Tibial artery (tissue), 4 donors: ENCODE results near the gene MOGAT3.

Experiments
- DNase-seq, 2 donors: peaks; one replicate each; pipeline ENCODE4 v3.0.0-alpha.2; 2019
- H3K27ac ChIP-seq, 2 donors: fragments of 200-600 bp; sonication (generic) in 1 of 2; 1 replicate in 1 of 2; 2 replicates in 1 of 2; pipeline ENCODE4 v1.5.1; 2018 to 2019; ENCODE audit warnings: mild to moderate bottlenecking in 1 of 2
- H3K27me3 ChIP-seq, 2 donors: fragments of 200-600 bp; sonication (generic) in 1 of 2; one replicate each; pipeline versions ENCODE4 v1.5.1 to v1.6.0; 2016 to 2019
- H3K36me3 ChIP-seq, 3 donors: fragments of 200-600 bp; sonication (generic) in 2 of 3; one replicate each; pipeline ENCODE4 v1.5.1; 2016 to 2019; ENCODE audit warnings: mild to moderate bottlenecking in 2 of 3
- H3K4me1 ChIP-seq, 4 donors: fragments of 200-600 bp; sonication (generic) in 2 of 4; 1 replicate in 3 of 4; 2 replicates in 1 of 4; pipeline ENCODE4 v1.5.1; 2016 to 2019
- H3K4me3 ChIP-seq, 2 donors: fragments of 200-600 bp; sonication (generic) in 1 of 2; 1 replicate in 1 of 2; 2 replicates in 1 of 2; pipeline ENCODE4 v1.5.1; 2018 to 2019; ENCODE audit warnings: mild to moderate bottlenecking in 2 of 2
- H3K9me3 ChIP-seq, 3 donors: fragments of 200-600 bp; sonication (generic) in 1 of 3; one replicate each; pipeline ENCODE4 v1.5.1; 2016 to 2019
- CTCF ChIP-seq, 2 experiments: fragments of 200-600 bp in 1 of 2; fragments of 450-650 bp in 1 of 2; IDR thresholded peaks; one replicate each; pipeline ENCODE4 v1.5.1; 2017 to 2019; ENCODE audit warnings: antibody characterized with exemption in 2 of 2, mild to moderate bottlenecking in 1 of 2, moderate library complexity in 1 of 2
- intact Hi-C: fragments of 100-400 bp; cut with DNase I; formaldehyde crosslinking; loops from one replicate; pipeline ENCODE4 v1.15.0; 2023; ENCODE audit warnings: low total_unique reads

Gene MOGAT3

DNA sequence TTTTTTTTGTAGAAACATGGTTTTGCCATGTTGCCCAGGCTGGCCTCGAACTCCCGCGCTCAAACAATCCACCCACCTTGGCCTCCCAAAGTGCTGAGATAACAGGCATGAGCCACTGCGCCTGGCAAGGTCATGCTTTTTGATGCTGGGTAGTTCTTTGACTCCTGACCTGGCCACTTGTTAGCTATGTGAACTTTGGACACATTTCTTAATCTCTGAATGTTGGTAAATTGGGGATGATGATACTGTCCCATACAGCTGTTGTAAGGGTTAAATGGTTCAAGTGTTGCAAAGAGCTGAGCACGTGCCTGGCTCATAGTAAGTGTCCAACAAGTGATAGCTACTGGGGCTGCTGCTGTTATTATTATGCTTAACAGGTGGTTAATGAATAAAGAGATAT, 19.5 kb upstream of the MOGAT3 start:
- Histone ChIP-seq H3K27ac (no peak overlapping the region), H3K9me3 (no peaks in the 10 kb centered on the region), H3K36me3 (peaks cover 19 to 47% (median 31%) of the 10 kb centered on the region in 3 donors), H3K27me3 (no peaks in the 10 kb centered on the region), H3K4me3 (no peak overlapping the region), H3K4me1 (peaks cover 0 to 41% (median 26%) of the 10 kb centered on the region in 4 donors)
- intact Hi-C loops = no loop called here
- TF ChIP-seq CTCF (IDR thresholded peaks at IDR 0.05) = no peak
- no peak for DNase-seq

DNA sequence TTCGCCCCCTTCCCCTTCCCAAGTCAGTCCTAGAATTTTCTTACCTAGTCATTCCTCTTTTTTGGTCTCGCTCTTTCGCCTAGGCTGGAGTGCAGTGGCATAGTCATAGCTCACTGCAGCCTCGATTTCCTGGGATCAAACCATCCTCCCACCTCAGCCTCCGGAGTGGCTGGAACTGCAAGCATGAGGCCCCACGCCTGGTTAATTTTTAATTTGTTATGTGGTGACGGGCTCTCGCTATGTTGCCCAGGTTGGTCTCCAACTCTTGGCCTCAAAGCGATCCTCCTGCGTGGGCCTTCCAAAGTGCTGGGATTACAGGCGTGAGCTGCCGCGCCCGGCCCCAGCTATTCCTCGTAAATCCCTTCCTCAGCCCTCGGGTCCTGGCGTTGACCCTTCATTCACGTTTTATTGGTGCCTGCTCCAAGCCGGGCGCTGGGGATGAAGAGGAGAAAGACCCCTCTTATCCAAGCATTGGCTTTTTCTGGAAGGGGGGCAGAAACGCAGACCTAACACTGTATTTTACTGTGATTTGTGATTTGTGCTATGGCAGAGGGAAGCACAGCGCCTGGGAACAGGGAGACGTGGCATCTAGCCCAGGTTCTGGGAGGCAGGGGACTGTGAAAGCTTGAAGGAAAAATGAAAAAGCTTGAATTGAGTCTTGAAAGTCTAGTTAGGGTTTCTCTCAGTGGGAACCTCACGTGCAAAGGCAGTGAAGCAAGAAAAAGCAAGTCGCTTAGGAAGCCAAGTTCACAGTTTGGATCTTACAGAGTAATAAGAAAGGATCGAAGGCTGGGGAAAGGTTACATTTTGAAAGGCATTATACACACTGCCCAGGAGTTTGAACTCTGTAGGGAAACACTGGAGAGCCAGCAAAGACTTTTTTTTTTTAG, 17.6 kb upstream of the MOGAT3 start:
- Histone ChIP-seq H3K27me3 (no peaks in the 10 kb centered on the region), H3K4me1 (peaks cover 0 to 41% (median 26%) of the 10 kb centered on the region in 4 donors), H3K4me3 (peak overlapping the region; percentile 65 to 94), H3K27ac (peak overlapping the region; percentile 81 to 82), H3K9me3 (no peaks in the 10 kb centered on the region), H3K36me3 (peaks cover 1 to 45% (median 24%) of the 10 kb centered on the region in 3 donors)
- intact Hi-C loops = loop anchor here (2.0 kb wide), 1 partner anchor 34 kb away; no protein-coding TSS in a partner anchor
- TF ChIP-seq CTCF (IDR thresholded peaks at IDR 0.05) = no peak
- DNase-seq = no peak

GRCh38 chr7:101217388-101218235, 16.8 kb upstream of the MOGAT3 start, which contains the start of the genes PLOD3 and ZNHIT1:
TSS of gene PLOD3 (minus strand) at chr7:101217581. CDS start at chr7:101217274, 307 bp downstream.
TSS of gene ZNHIT1 (plus strand) at chr7:101218165. CDS start at chr7:101218196, 31 bp downstream.
- H3K27me3 ChIP-seq = no peaks in the 10 kb centered on the region
- no peak for TF ChIP-seq CTCF (IDR thresholded peaks at IDR 0.05)
- DNase-seq = peak; percentile 97 to 98
- H3K36me3 ChIP-seq = peaks cover 0 to 45% (median 20%) of the 10 kb centered on the region in 3 donors
- peaks cover 0 to 41% (median 26%) of the 10 kb centered on the region in 4 donors for H3K4me1 ChIP-seq
- intact Hi-C loops = loop anchor here (2.0 kb wide), 1 partner anchor 35 kb away; no protein-coding TSS in a partner anchor
- peak within 1 kb of the TSS; percentile 65 to 94 for H3K4me3 ChIP-seq
- H3K9me3 ChIP-seq = no peaks in the 10 kb centered on the region
- peak within 1 kb of the TSS; percentile 81 to 82 for H3K27ac ChIP-seq

- Histone ChIP-seq H3K36me3 (peaks cover 6 to 47% (median 23%) of the 10 kb centered on the region in 3 donors), H3K27ac (peak overlapping the region; percentile 81 to 82), H3K4me3 (peak overlapping the region; percentile 65 to 94), H3K9me3 (no peaks in the 10 kb centered on the region), H3K27me3 (no peaks in the 10 kb centered on the region), H3K4me1 (peaks cover 0 to 41% (median 26%) of the 10 kb centered on the region in 4 donors)
- TF ChIP-seq CTCF (IDR thresholded peaks at IDR 0.05) = no peak
- intact Hi-C loops = no loop called here
- peak in 1 of 2 donors; percentile 66 for DNase-seq
Measured at GRCh38 chr7:101216860-101217387, 16.1 kb upstream of the MOGAT3 start.
